Peyer's patch (tissue), 4 donors: Measurements from ENCODE around the gene DDX39B.

Experiments
- CTCF ChIP-seq, 6 experiments: fragments of 450-650 bp in 4 of 6; fragments of 200-600 bp in 2 of 6; sonication (generic) in 1 of 6; IDR thresholded peaks; one replicate each; pipeline ENCODE4 v1.5.1; 2017 to 2019; ENCODE audit warnings: antibody characterized with exemption in 6 of 6, mild to moderate bottlenecking in 3 of 6, moderate library complexity in 1 of 6
- POLR2A ChIP-seq, 2 donors: fragments of 450-650 bp; IDR thresholded peaks; one replicate each; pipeline ENCODE4 v1.5.1; 2017; ENCODE audit warnings: antibody characterized with exemption in 2 of 2, mild to moderate bottlenecking in 2 of 2, moderate library complexity in 2 of 2

GRCh38 chr6:31541059-31541657 is 645 bp downstream of the DDX39B start:
- TF ChIP-seq CTCF (IDR thresholded peaks at IDR 0.05) (no peak), POLR2A (IDR thresholded peaks at IDR 0.05) (no peak)
